GM12892 (cell line): ENCODE measurements around the gene RNF43.

Experiments
- DNase-seq: peaks from one replicate; pipeline ENCODE4 v3.0.0; 2011; ENCODE audit not compliant: insufficient read length
- FAIRE-seq: peaks from 2 replicates; lab custom pipeline; 2011; peaks lifted over from hg19 to GRCh38; lab: Jason Lieb, UNC
- POLR2A ChIP-seq: IDR thresholded peaks from 2 replicates; pipeline ENCODE4 v1.6.1; 2011; ENCODE audit warnings: low read depth, low read length, control low read depth
- POLR2AphosphoS5 ChIP-seq: IDR thresholded peaks from 2 replicates; pipeline ENCODE4 v1.6.1; 2011; ENCODE audit warnings: low read depth, low read length, control low read depth
- TAF1 ChIP-seq: IDR thresholded peaks from 2 replicates; pipeline ENCODE4 v1.6.1; 2011; ENCODE audit warnings: low read depth, mild to moderate bottlenecking, control low read depth, low read length, borderline replicate concordance

RNF43 gene

DNA sequence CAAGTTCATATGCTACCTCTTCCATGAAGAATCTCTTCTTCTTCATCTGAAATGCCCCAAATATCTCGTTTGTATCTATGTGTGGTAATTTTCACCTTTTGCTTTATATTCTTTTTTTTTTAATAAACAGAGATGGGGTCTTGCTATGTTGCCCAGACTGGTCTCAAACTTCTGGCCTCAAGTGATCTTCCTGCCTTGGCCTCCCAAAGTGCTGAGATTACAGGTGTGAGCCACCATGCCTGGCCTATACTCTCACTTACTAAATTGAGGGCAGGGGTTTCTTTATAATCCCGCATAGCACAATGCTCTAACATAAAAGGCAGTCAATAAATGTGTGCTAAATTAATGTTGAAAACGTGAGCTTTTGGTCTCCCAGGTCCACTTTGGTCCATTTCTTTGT is 30.6 kb downstream of the RNF43 start:
- no peak for TF ChIP-seq TAF1
- FAIRE-seq (no peak), DNase-seq (no peak)

DNA sequence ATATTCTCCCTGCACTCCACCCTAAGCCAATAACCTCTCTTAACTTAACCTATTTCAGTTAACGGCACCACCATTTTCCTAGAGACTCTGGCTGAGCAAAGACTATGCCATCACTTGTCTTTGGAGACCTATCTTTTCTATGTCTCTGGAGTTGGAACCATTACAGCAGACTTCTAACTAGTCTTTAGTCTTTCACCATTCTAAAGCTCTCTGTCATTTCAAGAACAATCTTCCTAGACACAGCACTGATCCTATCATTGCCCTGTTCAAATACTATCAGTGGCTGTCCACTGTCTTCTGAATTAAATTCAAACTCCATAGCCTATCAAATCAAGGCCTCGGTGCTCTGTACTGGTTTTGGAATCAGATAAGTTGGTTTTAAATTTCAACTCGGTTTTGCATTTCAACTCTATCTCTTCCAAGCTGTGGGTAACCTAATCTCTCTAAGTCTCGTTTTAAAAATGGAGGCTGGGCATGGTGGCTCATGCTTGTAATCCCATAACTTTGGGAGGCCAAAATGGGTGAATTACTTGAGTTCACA is 31.9 kb downstream of the RNF43 start:
- TF ChIP-seq POLR2AphosphoS5 (no peak), POLR2A (no peak), TAF1 (no peak)
- no peak for FAIRE-seq

DNA sequence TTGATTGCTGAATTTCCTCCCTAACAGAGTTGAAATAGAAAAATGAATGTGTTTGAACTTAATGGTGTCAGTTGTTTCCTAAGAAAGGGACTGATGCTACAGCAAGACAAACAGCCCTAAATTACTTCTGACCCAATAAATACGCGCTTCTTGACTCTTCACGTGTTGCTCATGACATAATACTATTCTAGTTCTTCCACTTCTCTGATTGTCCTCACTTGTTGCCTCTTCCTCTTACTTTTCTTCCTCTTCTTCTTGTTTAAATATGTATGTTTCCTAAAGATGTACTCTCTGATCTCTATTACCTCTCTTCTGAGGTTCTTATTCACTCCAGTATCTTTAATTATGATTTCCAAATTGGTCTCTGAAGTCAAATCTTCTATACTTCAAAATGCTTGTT is 32.4 kb downstream of the RNF43 start:
- no peak for FAIRE-seq
- no peak for TF ChIP-seq TAF1
- no peak for TF ChIP-seq POLR2AphosphoS5
- no peak for TF ChIP-seq POLR2A
- DNase-seq: no peak

More for the DNA sequence above, 31.9 kb downstream of the RNF43 start:
- no peak for DNase-seq

DNA sequence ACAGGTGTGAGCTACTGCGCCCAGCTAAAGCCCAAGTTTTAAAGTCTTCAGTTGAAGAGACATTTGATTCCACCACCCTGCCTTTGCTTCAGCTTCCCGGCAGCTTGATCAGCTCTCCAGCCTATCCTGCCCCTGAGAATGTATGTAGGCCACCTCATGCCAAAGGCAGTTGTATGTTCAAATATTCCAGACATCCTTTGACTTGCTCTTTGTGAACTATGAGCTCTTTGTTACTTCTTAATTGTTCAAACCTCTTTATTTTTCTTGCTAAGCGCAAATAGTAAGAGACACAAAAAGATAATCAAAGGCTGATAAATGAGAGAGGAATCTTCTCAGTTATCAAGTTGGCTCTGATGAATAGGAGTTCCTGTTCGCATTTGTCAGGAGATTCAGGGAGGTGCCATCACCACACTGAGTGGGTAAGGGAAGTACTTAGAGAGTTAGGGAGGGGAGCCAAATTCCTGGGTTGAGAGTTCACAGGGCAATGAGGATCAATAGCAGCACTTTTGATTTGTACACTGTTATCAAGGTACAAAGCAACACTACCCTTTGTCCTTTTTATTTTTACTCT is 33.4 kb downstream of the RNF43 start:
- no peak for FAIRE-seq

DNA sequence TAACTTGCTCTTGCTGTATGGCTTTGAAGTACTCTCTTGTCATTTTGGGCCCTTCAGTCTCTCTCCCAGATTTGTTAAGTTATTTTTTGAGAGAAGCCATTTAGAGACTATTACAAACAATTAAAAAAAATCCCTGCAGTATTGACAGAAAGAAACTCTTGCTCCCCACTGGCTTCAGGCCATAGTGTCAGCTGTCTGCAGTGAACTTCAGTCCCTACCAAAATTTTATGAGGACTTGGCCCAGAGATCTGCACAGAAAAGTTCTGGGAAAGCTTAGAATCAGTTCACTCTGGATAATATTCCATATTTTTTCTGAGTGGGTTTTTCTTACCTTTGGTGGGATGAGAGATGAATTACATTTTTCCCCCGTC is 34.5 kb downstream of the RNF43 start:
- no peak for FAIRE-seq
- DNase-seq: no peak
- TF ChIP-seq TAF1 (no peak), POLR2A (no peak), POLR2AphosphoS5 (no peak)

More for the DNA sequence above, 33.4 kb downstream of the RNF43 start:
- no peak for DNase-seq
- TF ChIP-seq POLR2A (no peak), TAF1 (no peak), POLR2AphosphoS5 (no peak)

DNA sequence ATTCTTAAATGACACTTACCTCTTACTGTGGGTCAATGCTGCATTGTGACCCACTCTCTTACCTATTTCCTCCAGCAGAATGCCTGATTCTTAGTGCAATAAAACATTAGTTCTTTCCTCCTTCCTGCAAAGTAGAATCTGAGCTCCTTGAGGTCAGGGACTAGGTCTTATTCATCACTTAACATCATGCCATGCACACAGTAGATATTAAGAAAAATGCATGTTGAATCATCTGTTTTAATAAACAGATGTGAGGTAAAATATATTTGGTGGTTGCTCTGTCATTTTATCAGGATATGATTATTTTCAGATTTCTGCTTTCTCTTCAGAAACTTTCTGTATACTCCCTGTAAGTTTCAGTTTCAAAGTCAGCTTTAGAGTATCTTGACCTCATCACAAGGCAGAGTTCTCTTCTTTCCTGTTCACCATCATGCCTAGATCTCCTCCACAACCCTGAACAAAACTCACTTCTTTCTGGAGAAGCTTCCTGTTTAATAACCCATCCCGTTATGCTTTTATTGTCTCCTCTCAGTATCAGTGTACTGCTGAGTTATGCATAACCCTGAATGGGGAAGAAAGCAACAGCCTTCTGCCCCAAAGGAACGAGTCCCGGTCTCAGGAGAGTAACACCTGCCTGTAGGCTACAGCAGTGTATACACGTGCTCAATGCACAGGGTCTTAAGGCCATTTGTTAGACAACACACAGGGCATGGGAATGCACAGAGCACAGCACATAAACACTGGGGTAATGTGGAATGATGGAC is 35.0 kb downstream of the RNF43 start:
- TF ChIP-seq TAF1: no peak
- no peak for TF ChIP-seq POLR2A
- TF ChIP-seq POLR2AphosphoS5: no peak
- DNase-seq (no peak), FAIRE-seq (peak; percentile 66)

DNA sequence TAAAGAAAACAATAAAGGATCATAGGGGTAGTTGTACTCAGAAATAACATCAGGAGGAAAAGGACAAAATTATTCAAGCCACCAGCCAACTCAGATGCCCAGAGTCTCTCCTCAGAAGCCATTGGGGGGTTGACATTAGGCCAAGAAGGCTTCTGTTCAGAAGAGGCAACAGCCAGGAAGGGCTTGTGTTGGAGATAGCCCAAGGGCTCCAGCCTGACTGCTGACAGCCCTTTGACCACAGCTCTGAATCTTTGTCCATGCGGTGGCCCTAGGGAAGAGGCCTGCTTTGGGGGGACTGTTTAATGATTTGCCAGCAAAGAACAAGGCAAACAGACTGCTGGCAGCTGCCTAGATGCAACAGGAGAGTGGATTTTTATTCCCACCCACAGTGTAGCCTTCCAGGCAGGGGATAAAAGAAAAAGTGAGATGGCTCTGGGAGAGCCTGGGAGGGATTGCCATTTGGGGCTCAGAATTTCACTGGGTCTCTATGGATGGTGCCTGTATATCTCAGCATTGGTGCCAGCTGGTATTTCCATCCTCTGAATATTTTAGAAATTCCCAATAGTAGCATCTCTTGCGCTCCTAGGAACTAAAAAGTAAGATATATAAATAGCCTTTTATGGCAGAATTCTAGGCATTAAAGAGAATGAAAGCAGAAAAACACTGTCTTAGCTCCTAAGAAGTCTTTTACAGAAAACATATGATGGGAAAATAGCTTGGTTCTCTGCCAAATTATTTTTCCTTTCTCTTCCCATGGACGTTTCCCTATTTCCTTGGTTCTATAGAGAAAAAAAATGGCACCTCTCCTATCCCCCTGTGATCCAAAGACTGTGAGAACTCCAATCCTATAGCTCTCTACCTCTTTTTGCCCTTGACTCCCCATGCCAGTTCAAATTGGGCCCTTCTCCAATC is 36.0 kb downstream of the RNF43 start:
- TF ChIP-seq TAF1: no peak
- no peak for TF ChIP-seq POLR2A
- no peak for TF ChIP-seq POLR2AphosphoS5
- DNase-seq (no peak), FAIRE-seq (no peak)

DNA sequence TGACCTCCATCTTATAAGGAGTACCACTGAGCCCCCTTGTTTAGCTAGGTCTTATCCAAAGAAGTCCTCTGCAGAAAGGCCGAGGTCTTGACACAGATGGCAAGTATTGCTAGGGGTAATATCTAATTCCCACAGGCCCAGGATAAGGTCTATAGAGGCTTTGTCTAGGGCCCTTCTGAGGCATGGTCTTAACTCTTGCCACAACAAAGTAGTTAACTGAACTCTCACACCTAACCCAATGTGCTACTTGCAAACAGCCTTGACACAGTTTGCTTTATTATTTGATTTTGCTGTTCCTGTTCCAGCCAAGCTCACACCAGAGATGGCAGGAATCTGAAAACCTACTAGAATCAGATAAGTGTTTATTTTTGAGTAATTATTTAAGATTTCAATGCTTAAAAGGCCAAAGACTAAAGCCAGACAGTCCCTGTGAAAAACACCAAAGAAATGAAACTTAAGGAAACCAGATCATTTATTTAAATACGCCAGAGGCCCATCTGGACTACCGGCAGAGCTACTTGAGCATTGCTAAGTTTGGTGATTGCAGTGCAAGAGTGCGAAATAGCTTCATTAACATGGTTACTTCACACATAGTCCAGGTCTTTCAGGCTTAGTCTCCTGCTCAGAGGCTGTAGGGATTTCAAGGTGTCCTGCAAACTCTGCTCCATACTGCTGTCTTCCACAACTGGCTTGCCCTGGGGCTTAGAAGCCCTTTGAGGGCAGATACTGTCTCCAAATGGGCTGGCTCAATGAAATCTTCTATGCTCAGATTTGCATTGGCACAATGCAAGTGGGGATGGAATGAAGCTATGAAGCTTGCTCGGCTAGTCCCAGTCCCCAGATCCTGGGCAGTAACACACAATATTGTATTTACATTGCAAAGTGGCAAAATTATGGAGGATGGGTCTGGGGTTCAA is 36.9 kb downstream of the RNF43 start:
- DNase-seq (no peak), FAIRE-seq (no peak)
- no peak for TF ChIP-seq POLR2A
- no peak for TF ChIP-seq POLR2AphosphoS5
- no peak for TF ChIP-seq TAF1

DNA sequence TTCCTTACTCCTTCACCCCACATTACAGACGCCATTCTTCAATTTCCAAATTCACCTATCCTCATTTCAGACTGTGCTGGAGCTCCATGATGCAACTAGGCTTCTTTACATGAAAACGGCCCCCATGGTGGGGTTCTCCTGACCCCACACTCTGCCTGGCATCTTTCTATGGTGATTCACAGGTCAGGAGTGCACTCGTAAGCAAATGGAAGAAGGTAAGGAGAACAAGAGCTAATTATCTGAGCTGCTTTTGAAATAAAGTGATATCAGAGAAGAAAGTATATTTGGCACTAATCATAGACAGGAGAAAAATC is 37.9 kb downstream of the RNF43 start:
- no peak for TF ChIP-seq TAF1
- TF ChIP-seq POLR2AphosphoS5: no peak
- TF ChIP-seq POLR2A: no peak
- DNase-seq (no peak), FAIRE-seq (no peak)

DNA sequence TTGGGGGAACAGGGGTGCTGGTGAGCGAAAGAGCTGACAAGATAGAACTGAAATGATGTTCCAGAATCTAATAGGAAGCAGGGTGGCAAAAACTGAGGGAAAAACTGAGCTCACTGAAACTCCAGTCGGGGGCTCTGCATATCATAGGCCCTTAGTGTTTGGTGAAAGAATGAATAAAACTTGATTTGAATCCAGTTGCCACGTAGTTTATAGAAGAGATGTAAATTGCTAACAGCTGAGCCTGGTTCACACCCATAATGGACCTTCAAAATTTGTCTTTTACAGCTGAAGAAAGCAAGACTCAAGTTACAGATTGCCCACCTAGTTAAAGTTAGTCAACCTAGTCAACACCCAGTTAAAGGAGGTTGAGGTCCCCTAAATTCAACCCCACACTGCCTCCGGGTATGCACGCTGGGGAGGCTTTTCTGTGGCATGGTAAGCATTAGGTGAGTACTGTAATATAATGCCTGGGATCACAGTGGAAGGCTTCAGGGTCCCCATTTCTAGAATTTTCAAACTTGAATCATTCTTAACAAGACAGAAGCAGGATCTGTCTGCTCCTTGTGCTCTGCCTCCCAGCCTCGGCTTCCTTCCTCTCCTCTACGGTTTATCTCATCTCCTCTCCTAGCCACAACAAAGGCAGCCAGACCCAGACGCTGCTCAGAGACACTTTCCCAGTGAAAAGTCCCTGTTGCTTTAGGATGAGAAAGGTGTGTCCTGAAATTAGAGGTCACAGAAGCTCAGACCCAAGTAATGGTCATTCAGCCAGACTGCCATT is 38.4 kb downstream of the RNF43 start:
- DNase-seq (no peak), FAIRE-seq (no peak)
- TF ChIP-seq POLR2AphosphoS5: no peak
- TF ChIP-seq POLR2A: no peak
- TF ChIP-seq TAF1: no peak
